HG03521 (cell line): ENCODE results near the gene JAKMIP3.

Experiments
- ATAC-seq: cut with Tn5 transposase; IDR thresholded peaks from one replicate; pipeline ENCODE4 v1.9.1; 2021; ENCODE audit warnings: mild to moderate bottlenecking, moderate library complexity; ENCODE audit not compliant: unreplicated experiment

JAKMIP3 gene

DNA sequence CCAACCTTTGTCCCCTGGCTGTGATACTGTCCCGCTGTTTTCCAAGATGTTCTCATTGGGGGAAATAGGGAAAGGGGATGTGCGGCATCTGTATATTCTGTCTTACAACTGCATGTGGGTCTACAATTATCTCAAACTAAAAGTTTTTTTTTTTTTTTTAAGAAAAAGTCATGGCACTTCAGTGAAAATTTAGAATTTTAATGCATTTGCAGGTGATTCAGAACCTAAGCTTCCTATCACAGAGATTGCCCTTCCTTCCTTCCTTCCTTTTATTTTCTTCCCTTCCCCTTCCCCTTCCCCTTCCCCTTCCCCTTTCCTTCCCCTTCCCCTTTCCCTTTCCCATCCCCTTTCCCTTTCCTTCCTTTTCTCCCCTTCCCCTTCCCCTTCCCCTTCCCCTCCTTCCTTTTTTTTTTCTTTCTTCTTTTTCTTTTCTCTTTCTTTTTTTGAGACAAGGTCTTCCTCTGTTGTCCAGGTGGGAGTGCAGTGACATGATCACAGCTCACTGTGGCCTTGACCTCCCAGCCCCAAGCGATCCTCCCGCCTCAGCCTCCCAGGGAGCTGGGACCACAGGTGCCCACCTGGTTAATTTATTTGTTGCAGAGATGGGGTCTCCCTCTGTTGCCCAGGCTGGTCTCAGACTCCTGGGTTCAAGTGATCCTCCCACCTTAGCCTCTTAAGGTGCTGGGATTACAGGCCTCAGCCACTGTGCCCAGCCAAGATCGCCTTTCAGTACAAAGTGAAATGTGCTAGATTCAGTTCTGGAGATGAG, 32.0 kb downstream of the JAKMIP3 start:
- no peak for ATAC-seq

DNA sequence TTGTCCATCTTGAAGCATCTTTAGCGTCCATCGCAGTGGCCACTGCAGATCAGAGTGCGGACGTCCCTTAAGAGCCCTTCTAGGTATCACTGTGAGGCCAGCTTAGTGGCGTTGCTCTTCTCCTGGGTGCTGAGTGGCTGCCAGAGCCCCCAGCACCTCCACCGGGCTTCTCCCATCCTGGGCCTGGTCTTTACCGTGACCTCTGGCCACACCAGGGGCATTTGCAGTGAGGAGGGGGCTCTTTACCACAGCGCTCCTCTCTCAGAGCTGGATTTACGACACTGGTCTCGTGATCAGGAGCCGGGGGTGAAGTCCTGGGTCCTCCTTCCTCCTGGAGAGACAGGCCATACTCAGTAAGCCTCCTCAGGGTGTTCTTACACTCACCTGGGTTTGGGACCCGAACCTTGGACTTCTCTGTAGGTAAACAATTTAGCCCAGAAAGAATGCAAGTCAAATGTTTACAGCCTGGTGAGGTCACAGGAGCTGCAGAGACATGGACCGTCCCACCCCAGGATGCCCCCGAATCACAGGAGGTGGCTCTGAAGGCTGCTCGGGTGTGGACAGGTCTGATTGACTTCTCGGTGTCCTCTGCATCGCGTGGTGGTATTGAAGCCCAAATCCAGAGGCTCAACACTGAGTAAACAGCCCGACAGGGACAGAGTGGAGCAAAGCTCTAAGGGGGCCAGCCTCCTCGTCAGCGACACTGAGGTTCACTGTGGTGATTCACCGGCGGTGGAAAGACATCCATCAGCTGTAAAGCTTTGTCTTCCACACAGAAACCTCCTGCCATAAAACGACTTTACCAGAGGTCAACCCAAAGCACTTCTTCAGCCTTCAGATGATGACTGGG, 33.0 kb downstream of the JAKMIP3 start:
- ATAC-seq: no peak

DNA sequence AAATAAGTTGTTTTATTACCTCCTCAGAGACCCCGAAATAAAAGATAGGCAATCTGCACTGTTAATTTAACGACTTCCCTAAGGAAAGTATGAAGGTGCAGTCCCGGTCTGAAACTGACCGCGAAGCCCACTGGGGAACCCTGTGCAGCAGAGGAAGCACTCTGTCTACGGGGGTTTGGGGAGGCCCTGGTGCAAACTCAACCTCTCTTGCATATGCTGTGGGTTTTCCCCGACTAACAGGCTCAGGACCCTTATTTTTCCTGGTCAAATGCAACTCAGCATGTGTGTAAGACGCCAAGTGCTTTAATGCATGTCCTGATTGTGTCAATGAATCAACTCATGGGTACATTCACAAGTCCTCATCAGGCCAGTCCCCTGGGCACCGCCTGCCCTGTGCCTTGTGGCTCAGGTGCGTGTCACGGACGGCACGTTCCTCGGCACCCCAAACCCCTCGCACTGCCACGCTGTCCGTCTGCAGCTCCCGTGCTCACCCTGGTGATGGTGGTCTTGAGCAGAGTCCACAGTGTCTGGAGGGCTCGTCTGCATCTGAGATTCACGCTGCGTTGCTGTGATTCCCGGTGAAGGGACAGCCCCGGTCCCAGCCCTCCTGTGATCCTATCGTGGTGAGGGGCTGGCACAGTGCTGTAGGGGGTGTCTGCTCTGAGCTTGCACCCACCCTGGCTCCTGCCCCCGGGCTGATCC, 33.8 kb downstream of the JAKMIP3 start:
- ATAC-seq: no peak

DNA sequence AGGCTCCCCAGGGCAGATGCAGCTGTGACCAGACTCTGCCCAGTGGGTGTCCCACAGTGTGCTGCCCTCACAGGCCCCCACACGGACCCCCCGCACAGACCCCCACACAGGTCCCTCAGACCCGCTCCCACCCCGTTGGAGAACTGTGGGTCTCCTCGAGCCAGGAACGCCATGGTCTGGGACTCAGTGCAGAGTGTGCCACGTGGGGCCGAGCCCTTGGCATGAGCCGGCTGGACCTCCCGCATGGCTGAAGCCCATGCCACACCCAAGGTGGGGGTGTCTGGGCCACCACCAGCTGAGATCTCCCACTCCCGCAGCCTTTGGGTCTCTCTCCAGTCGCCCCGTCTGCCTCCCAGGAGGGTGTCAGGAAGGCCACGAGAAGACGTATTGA, 34.3 kb downstream of the JAKMIP3 start:
- ATAC-seq: no peak

DNA sequence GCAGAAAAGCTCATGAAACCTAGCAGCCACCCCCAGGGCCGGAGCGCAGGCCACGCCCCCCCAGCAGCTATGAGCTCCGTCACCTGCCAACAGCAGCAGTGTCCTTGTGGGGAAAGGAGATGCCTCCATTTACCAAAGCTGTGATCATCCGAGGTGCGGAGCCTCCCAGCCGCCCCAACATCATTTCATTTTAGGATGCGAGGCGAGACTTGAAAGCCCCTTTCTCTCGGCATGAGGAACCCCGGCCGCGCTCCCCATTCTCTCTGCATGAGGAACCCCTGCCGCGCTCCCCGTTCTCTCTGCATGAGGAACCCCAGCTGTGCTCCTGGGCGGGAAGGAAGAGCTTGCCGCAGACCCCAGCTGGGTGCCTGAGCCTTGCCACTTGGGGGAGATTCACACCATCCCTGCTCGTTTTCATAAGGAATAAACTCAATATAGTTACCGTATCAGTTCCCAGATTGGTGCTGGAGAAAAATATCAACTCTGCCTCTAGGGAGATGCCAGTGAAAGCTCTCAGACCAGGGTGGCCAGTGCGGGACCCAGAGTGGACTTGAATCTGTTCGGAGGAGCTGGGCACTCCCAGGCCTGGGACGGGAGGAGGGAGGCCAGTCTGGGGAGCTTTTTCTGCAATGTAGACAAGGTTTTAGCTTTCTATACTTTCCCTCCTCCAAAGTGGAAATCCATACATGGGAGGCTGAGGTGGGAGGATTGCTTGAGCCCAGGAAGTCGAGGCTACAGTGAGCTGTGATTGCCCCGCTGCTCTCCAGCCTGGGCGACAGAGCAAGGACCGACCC, 35.0 kb downstream of the JAKMIP3 start:
- no peak for ATAC-seq

DNA sequence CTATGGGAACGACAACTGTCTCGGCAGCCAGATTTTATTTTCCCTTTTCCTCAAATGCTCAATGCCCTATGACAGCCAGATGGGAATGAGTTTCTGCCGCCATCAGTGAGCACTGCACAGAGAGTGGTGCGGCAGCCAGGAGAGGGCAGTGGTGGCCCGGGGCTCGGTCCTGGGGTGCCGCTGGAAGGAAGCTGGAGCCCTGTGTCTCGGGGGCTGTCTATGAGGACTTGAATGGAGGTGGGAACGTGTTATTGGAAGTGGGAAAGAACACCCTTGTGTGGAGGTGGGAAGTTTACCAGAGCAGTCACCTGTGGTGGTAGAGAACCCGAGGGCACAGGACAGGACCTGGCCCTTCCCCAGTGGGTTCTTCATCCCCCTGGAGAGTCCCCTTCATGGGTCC, 35.8 kb downstream of the JAKMIP3 start:
- ATAC-seq: no peak

DNA sequence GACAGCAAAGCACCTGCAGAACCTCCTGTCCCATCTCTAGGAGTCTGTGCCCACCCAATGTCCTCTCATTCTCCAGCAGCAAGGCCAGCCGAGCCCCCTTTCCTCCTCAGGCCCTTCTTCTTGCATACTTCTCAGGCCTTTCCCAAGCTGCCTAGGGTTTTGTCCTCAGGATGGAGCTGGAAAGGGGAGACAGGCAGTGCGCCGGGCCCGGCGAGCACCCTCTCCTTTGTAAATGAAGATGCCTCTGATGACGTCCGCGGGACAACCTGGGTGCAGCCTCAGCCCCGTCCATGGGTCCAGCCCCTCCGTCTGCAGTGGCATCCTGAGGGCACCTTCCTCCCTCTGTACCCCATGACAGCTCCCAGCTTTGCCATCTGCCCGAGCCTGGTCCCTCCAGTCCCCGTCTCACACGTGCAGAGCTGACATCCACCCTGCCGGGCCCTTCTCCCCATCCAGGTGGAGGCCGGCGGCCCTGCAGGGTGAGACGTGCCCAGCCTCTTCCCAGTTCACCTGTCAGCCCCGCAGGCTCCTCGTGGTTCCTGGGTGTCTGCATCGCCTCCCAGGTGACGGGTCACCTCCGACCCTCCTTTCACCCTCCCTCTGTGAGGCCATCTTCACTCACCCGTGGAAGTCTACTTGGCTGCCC, 36.4 kb downstream of the JAKMIP3 start:
- ATAC-seq: no peak

DNA sequence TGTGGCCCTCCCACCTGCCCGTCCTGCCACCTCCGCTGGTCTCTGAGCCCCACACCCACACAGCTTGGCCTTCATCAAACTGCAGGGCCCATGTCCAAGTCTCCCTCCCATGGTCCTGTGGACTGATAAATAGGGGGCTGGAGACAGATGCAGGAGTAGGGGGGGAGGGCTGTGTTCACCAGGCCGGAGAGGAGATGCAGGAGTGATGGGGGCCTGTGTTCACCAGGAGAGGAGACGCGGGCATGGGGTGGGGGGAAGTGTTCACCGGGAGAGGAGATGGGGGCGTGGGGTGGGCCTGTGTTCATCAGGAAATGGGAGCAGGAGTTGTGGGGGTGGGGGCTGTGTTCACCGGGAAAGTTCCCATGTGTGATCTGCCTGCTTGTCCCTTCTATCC, 37.0 kb downstream of the JAKMIP3 start:
- ATAC-seq: no peak

DNA sequence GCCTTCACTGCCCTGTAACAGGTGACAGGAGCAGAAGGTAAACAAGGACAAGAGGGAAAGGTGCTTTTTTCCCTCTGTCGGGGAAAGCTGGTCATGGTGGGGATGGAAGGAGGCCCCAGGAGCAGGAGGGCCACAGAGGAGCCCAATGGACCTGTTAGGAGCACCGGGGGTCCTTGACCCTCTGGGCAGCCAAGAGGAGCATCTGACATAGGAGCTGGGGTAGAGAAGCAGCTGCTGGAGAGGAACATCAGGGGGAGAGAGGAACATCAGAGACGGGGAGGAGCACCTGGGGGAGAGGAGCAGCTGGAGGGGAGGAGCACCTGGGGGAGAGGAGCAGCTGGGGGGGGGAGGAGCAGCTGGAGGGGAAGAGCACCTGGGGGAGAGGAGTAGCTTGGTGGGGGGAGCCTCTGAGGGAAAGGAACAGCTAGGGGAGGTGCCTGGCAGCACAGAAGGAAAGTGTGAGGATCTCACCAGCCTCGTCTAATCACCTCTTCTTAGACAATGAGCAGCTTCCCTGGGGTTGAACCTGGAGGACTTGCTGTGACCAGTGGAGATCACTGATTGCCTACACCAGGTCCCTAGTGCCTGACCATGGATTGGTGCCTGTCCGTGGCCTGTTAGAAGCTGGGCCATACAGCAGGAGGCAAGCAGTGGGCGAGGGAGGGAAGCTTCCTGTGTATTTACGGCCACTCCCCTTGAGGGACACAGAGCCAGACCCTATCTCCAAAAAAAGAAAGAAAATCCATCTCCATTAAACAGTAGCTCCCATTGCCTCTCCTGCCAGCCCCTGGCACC, 37.6 kb downstream of the JAKMIP3 start:
- ATAC-seq: no peak

DNA sequence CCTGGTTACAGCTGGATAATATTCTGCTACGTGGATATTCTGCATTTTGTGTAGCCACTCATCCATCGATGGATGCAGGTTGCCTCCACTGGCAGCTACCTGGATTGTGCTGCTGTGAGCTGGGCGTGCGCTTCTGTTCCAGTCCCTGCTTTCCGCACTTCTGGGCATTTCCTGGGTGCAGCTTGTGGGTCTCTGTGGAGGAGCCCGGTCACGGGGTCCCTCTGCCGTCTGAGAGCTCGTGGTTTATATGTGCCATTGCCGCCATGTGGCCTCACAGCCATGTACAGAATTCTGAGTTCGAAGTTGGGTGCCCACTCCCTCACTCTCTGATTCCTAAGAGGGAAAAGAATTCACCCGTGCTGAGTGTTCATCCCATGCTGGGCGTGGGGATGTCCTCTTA, 38.3 kb downstream of the JAKMIP3 start:
- no peak for ATAC-seq

DNA sequence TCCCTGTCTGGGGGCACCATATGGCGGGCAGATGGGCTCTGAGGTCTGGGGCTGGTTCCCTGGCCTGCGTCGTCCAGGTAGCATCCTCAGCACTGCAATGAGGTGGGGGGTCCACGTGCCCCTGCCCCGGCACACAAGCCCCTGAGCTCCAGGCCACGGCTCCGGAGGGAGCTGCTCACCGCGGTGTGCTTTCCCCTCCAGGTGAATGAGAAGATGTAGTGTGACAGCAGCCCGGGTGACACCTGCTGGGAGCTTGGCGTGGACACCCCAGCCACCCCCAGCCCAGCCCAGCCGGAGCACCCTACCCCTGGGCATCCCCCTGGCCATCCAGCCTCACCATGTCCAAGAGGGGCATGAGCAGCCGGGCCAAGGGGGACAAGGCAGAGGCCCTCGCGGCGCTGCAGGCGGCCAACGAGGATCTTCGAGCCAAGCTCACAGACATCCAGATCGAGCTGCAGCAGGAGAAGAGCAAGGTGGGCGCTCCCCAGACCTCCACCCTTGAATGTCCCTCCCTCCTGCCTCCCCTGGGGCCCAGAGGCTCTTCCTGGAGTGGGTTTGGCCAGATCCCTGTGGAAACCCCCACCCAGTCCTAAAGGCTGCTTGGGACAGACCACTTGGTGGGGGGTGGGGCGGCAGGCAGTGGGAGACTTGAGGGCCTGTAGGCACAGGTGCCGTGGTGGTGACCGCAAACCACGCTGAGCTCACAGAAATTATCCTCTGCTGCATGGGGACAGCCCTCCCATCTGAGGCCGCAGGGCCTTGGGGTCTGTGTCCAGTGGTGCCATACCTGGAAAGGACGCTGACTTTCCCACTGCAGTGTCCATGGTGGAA, 38.9 kb downstream of the JAKMIP3 start:
- ATAC-seq: no peak

DNA sequence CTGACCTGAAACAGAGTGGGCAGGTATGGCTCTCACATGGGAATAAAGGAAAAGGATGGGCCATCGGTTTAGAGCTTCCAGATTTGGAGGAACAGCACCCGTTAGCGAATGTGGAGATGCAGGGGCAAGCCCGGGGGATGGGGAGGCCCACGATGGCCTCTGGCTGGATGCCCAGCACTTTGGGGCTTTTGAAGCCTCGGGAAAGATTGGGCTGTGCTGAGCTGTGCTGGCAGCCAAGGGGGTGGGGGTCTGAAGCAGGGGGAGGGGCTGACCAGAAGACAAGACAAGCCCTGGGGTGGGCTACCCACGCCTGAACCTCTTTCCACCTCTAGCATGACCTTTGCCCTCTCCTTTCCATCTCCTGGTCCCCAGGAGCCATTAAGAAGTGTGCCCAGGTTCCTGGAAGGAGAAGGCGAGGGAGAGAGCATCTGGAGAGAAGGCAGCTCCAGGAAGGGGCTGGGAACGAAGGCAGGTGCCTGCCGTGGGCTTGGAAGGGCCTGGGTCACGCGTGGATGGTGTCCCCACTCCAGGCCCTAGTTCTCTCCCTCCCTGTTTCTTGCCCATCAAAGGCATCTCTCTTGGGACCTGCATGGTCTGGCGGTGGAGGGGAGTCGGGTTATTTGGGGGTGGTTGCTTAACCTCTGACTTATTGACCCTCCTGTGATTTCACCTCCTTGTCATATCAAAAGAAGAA, 39.7 kb downstream of the JAKMIP3 start:
- no peak for ATAC-seq

DNA sequence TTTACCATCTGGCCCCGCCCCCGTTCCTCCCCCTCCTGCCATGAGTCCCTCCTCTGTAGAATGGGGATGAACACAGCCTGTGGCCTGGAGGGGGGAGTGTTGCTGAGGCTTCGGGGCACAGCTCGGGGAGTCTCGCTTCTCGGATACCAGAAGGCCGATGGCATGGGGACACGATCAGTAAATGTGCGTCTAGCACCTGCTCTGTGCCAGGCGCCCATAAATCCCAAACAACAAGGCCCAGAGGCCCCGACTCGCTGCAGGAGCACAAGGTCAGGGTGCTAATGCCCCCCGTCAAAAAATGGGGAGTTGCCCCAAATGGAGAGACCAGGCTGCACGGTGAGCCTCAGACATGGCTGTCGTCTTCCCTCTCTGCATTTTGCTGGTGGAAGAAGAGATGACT, 40.7 kb downstream of the JAKMIP3 start:
- ATAC-seq: no peak

DNA sequence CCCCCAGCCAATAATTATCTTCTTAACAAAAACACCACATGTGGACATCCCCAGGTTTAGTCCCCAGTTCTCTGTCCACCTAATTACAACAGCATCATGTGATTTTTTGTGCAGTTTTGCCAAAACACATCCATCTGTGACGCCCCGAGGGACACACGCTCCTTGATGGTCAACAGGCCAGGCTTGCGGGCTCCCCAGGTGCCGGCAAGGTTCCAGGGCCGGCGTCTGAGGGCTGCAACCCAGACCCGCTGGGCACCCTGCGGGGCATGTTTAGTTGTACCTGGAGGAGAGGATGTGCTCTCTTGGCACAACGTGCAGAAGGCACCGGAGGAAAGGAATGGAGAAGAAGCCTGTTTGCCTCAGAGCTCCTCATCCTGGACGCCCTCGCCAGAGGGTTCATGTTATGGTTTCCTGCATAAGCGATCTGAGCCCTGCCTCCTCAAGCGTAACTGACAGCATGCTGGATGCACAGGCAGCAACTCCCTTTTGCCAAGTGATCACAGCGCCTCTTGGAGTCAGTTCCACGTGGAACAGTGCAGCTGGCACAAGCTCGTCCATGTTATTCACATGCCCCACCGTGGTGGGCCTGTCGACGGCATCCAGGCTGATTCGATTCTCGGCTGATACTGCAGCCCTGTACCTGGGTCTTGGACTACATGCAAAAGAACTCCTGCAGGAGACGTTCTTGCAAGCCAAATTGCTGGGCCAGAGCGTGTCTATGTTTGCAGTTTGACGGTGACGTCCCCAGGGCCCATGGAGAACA, 41.6 kb downstream of the JAKMIP3 start:
- ATAC-seq: no peak

DNA sequence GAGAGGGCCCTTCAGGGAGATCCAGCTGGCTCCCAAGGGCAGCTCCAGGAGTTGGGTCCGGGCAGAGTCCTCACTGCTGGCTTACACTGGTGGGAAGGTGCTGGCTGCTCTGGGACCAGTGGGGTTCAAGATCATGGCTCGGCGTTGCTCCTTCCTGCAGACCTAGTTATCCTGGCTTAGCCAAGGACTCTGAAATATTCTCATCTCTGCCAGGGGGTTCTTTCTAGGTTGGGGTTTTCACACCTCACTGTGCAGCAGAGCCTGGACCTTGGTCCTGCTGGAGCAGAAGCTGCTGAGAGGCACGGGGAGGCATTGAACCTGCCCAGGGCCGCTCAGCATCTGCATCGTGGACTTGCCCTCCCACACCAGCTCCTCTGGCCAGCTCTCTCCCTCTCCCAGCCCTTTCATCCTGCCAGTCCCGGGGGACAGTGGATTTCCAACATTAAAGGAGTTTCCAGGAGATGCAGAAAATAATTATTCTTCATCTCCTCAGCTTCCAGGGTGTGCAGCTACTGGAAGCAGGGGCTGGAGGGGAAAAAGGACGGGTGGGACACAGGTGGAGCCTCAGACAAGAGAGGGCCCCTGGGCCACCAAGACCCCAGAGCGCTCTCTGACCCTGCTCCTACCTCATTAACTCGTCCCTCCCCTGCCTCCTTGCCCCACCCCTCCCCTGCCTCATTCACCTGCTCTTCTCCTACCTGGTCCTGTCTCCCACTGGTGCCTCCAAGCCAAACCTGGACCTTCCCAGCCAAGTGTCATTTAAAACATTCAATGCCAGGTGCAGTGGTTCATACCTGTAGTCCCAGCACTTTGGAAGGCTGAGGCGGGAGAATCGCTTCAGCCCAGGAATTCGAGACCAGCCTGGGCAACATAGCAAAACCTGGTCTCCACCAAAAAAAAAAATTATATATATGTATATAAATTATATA, 42.5 kb downstream of the JAKMIP3 start:
- ATAC-seq: no peak

DNA sequence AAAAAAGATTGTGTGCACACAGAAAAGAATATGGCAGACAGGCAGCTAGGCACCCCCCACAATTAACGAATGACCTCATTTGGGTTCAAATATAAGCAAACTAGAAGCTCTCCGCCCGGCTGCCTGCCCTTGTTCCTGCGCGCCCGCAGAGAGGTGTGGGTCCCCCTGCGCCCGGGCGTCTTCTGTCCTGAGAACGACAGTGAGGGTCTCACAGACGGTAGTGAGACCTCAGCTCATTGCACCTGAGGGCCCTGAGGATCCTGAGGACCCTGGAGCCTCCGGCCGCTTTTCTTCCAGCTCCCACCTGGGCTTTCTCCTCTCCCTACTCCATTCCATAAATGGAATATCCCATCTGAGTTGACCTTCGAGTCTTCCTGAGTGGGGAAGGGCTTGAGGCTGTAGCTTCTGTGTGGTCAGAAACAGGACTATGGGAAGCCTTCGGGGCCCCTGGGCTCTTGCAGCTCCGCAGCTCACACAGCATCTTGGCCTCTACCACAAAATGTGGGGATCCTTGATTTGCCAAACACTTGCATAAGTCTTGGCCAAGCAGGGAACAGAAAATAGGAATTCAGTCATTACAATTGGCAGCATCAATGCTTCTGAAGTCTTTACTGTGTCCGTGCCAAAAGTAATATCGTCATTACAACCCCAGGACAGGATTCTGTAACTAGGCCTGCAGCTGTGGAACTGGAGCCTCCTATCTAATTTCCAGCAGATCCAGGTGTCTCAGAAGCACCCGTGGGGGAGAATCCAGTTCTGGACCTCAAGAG, 43.8 kb downstream of the JAKMIP3 start:
- no peak for ATAC-seq
